NT2/D1 (cell line): ENCODE measurements around the gene DRD3.
A peak's percentile ranks its signal among the peaks of the same experiment; 100 is the strongest.

Experiments used
- DNase-seq: peaks from one replicate; pipeline ENCODE4 v3.0.0-alpha.2; 2011; ENCODE audit warnings: low read depth, low spot score
- H3K27me3 ChIP-seq: 2 replicates; pipeline ENCODE4 v1.6.0; 2011; ENCODE audit warnings: mild to moderate bottlenecking; ENCODE audit not compliant: insufficient read length, insufficient read depth
- H3K36me3 ChIP-seq: 2 replicates; pipeline ENCODE4 v1.6.1; 2011; ENCODE audit warnings: mild to moderate bottlenecking, low read length, mixed read lengths; ENCODE audit not compliant: insufficient read depth, insufficient read length
- H3K4me1 ChIP-seq: 2 replicates; pipeline ENCODE4 v1.5.1; 2011; ENCODE audit not compliant: insufficient read depth, insufficient read length
- H3K4me3 ChIP-seq: 2 replicates; pipeline ENCODE4 v1.5.1; 2011; ENCODE audit warnings: low read depth; ENCODE audit not compliant: insufficient read length
- H3K9ac ChIP-seq: 2 replicates; pipeline ENCODE4 v1.6.0; 2011; ENCODE audit warnings: low read depth; ENCODE audit not compliant: insufficient read length
- H3K9me3 ChIP-seq: 2 replicates; pipeline ENCODE4 v1.5.1; 2011; ENCODE audit warnings: mild to moderate bottlenecking, low read length; ENCODE audit not compliant: insufficient read depth
- SUZ12 ChIP-seq: IDR thresholded peaks from 2 replicates; pipeline ENCODE4 v1.6.1; 2011; ENCODE audit not compliant: insufficient read length, insufficient read depth; ENCODE audit errors: extremely low read depth
- YY1 ChIP-seq: IDR thresholded peaks from 2 replicates; pipeline ENCODE4 v1.6.1; 2011; ENCODE audit not compliant: insufficient read length, insufficient read depth
- ZNF274 ChIP-seq: IDR thresholded peaks from 2 replicates; pipeline ENCODE4 v1.6.1; 2011; ENCODE audit warnings: mild to moderate bottlenecking, low read depth, low read length

Gene DRD3

GRCh38 chr3:114176890-114177289 is 2.0 kb downstream of the DRD3 start:
- Histone ChIP-seq H3K36me3 (no peaks in the 10 kb centered on the region), H3K9me3 (no peaks in the 10 kb centered on the region), H3K9ac (no peak overlapping the region), H3K27me3 (peaks cover 3% of the 10 kb centered on the region), H3K4me1 (no peaks in the 10 kb centered on the region), H3K4me3 (no peak overlapping the region)
- no peak for TF ChIP-seq YY1
- TF ChIP-seq ZNF274 = no peak
- TF ChIP-seq SUZ12 = no peak
- DNase-seq = no peak

GRCh38 chr3:114176487-114176886 is 2.4 kb downstream of the DRD3 start:
- Histone ChIP-seq H3K27me3 (peaks cover 3% of the 10 kb centered on the region), H3K9ac (no peak overlapping the region), H3K36me3 (no peaks in the 10 kb centered on the region), H3K4me3 (no peak overlapping the region), H3K9me3 (no peaks in the 10 kb centered on the region), H3K4me1 (no peaks in the 10 kb centered on the region)
- TF ChIP-seq YY1 (no peak), SUZ12 (no peak), ZNF274 (no peak)
- DNase-seq = no peak

- no peaks in the 10 kb centered on the region for H3K36me3 ChIP-seq
- TF ChIP-seq YY1 = no peak
- no peak for TF ChIP-seq SUZ12
- no peak for TF ChIP-seq ZNF274
Measured at GRCh38 chr3:114175204-114175987, 3.5 kb downstream of the DRD3 start.

GRCh38 chr3:114171677-114172076 is 7.2 kb downstream of the DRD3 start:
- DNase-seq = no peak
- Histone ChIP-seq H3K4me1 (no peaks in the 10 kb centered on the region), H3K9ac (no peak overlapping the region), H3K36me3 (no peaks in the 10 kb centered on the region), H3K9me3 (no peaks in the 10 kb centered on the region), H3K4me3 (no peak overlapping the region), H3K27me3 (no peaks in the 10 kb centered on the region)
- TF ChIP-seq YY1 (no peak), ZNF274 (no peak), SUZ12 (no peak)

More at GRCh38 chr3:114175204-114175987, 3.5 kb downstream of the DRD3 start:
- Histone ChIP-seq H3K4me3 (no peak overlapping the region), H3K27me3 (no peaks in the 10 kb centered on the region), H3K9ac (no peak overlapping the region), H3K9me3 (no peaks in the 10 kb centered on the region), H3K4me1 (no peaks in the 10 kb centered on the region)
- DNase-seq = no peak

GRCh38 chr3:114168150-114168549 is 10.7 kb downstream of the DRD3 start:
- TF ChIP-seq YY1 (no peak), SUZ12 (no peak), ZNF274 (no peak)
- H3K9me3 ChIP-seq = no peaks in the 10 kb centered on the region
- H3K27me3 ChIP-seq = no peaks in the 10 kb centered on the region
- H3K4me3 ChIP-seq = no peak overlapping the region
- no peaks in the 10 kb centered on the region for H3K4me1 ChIP-seq
- no peaks in the 10 kb centered on the region for H3K36me3 ChIP-seq
- no peak for DNase-seq
- no peak overlapping the region for H3K9ac ChIP-seq

- no peak overlapping the region for H3K4me3 ChIP-seq
- H3K36me3 ChIP-seq = no peaks in the 10 kb centered on the region
- TF ChIP-seq ZNF274 = no peak
- TF ChIP-seq SUZ12 = no peak
- TF ChIP-seq YY1 = no peak
- H3K9me3 ChIP-seq = no peaks in the 10 kb centered on the region
- H3K9ac ChIP-seq = no peak overlapping the region
- no peak for DNase-seq
- H3K4me1 ChIP-seq = peaks cover 5% of the 10 kb centered on the region
- no peaks in the 10 kb centered on the region for H3K27me3 ChIP-seq
Measured at GRCh38 chr3:114157321-114157720, 21.5 kb downstream of the DRD3 start.

GRCh38 chr3:114155370-114155821 is 23.5 kb downstream of the DRD3 start:
- Histone ChIP-seq H3K4me1 (peaks cover 5% of the 10 kb centered on the region), H3K4me3 (no peak overlapping the region), H3K9me3 (no peaks in the 10 kb centered on the region)

More at GRCh38 chr3:114155370-114155821, 23.5 kb downstream of the DRD3 start:
- Histone ChIP-seq H3K27me3 (peaks cover 10% of the 10 kb centered on the region), H3K9ac (no peak overlapping the region), H3K36me3 (no peaks in the 10 kb centered on the region)
- peak; percentile 62 for DNase-seq
- TF ChIP-seq SUZ12 = no peak
- TF ChIP-seq YY1 = peak; percentile 34
